NOMO-1 treated with dmso at 0.1 percent for 144 hours (cell line): Measurements from ENCODE around the gene IBTK.

Source experiments
- DNase-seq: peaks from one replicate; lab custom pipeline; 2025; ENCODE audit not compliant: unreplicated experiment; lab: John Stamatoyannopoulos, UW

Gene IBTK

DNA sequence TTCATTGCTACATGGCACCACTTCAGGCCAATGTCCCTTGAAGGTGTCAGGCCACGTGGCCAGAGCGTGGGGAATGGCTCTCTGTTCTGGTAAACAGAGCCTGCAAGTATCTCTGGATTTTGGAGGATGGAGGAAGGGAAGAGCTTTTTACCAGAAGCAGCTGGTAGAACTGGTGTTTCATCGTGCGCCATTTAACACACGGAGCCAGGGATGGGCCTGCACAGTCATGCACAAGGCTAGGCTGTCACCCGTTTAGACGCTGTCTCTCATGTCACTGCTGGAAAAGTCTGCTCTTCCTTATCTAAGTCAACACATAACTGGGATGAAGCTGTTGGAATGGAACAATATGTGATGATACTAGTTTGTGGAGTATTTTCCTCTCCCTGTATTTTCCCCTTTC is 123.9 kb downstream of the IBTK start:
- no peak for DNase-seq
